ENCODE measurements around the gene TMEM218. TPM values are rescaled to one million over a fixed set of nuclear protein-coding genes. Genes with fewer than 3 reads are reported as not detected.

Gene TMEM218
- total and polyA plus RNA-seq, 2 of the 8 experiments (the other 6 are each of a cell fraction or from before 2014, with no cell fraction given), result 17.0 to 33.5 TPM

- DNase-seq (ENCODE audit: low read depth in 1 of 2, low spot score in 2 of 2) (no peak), FAIRE-seq (no peak)
- POLR2A ChIA-PET (ENCODE audit: partially characterized antibody), result no interaction called here
- Histone ChIP-seq H4K8ac (ENCODE audit: extremely low read depth, insufficient read depth, low read length) (no peak overlapping the region), H3K9ac (replicated peaks in 1 of 4; ENCODE audit: extremely low read depth in 1 of 4, low read depth in 3 of 4, low read length in 3 of 4) (no peak overlapping the region), H3K79me2 (ENCODE audit: control insufficient read depth in 1 of 2, insufficient read depth in 2 of 2, low read length in 2 of 2) (no peaks in the 10 kb centered on the region), H3K4me2 (ENCODE audit: insufficient read depth in 1 of 2, low read depth in 2 of 2, low read length in 2 of 2) (no peak overlapping the region), H4K91ac (replicated peaks; ENCODE audit: insufficient read length, low read length) (no peak overlapping the region), H3K14ac (ENCODE audit: insufficient read length) (no peak overlapping the region), H2BK5ac (ENCODE audit: low read depth, low read length) (no peak overlapping the region), H3K23me2 (ENCODE audit: low read depth, low read length) (peaks cover 11% of the 10 kb centered on the region), H3K56ac (replicated peaks; ENCODE audit: insufficient read length, low read depth, low read length) (no peak overlapping the region), H3K4me1 (replicated peaks in 1 of 4; ENCODE audit: control insufficient read depth in 3 of 4, insufficient read depth in 4 of 4, low read length in 3 of 4) (peaks cover 0 to 2% (median 0%) of the 10 kb centered on the region in 4 experiments; a peak in 2 of 7 replicates), H4K20me1 (replicated peaks in 1 of 2; ENCODE audit: control insufficient read depth in 1 of 2, insufficient read depth in 2 of 2, low read length in 2 of 2) (no peaks in the 10 kb centered on the region), H3K27ac (ENCODE audit: low read depth, low read length) (no peak overlapping the region), H3K36me3 (ENCODE audit: control insufficient read depth in 2 of 4, insufficient read depth in 4 of 4, low read length in 3 of 4) (no peaks in the 10 kb centered on the region), H3K4me3 (ENCODE audit: extremely low read depth in 1 of 4, insufficient read depth in 2 of 4, low read depth in 3 of 4, low read length in 4 of 4) (no peak overlapping the region), H2AK5ac (ENCODE audit: low read depth, low read length) (no peak overlapping the region), H2AFZ (ENCODE audit: low read length) (no peak overlapping the region), H3K79me1 (ENCODE audit: low read depth, low read length) (no peaks in the 10 kb centered on the region), H3K4ac (replicated peaks; ENCODE audit: insufficient read length, low read depth, low read length) (no peak overlapping the region), H4K5ac (ENCODE audit: insufficient read length, low read depth, low read length) (no peak overlapping the region), H3K9me3 (ENCODE audit: insufficient read depth in 2 of 2, low read depth in 1 of 2, low read length in 1 of 2) (no peaks in the 10 kb centered on the region), H2BK12ac (ENCODE audit: low read depth, low read length) (no peak overlapping the region), H2BK15ac (ENCODE audit: low read length) (no peak overlapping the region), H3K18ac (ENCODE audit: extremely low read depth, low read length) (no peak overlapping the region), H2BK120ac (replicated peaks; ENCODE audit: low read depth, low read length) (no peak overlapping the region), H3K23ac (ENCODE audit: insufficient read length) (no peak overlapping the region), H3K27me3 (replicated peaks in 1 of 4; ENCODE audit: control insufficient read depth in 3 of 4, extremely low read depth in 1 of 4, insufficient read depth in 3 of 4, low read length in 3 of 4) (peaks cover 1 to 29% (median 24%) of the 10 kb centered on the region in 4 experiments), H2BK20ac (ENCODE audit: low read length) (no peak overlapping the region)
- TF ChIP-seq CREB1 (IDR thresholded peaks at IDR 0.05) (no peak), KDM4A (IDR thresholded peaks at IDR 0.05; ENCODE audit: low read depth, low read length, severe bottlenecking) (no peak), KDM5A (IDR thresholded peaks at IDR 0.05; ENCODE audit: low read length) (no peak), RXRA (IDR thresholded peaks at IDR 0.05; ENCODE audit: insufficient read depth, low read depth, low read length) (no peak), RFX5 (IDR thresholded peaks at IDR 0.05; ENCODE audit: borderline replicate concordance, low read depth, low read length) (no peak), YY1 (IDR thresholded peaks at IDR 0.05; ENCODE audit: low read depth, low read length) (no peak), NRF1 (IDR thresholded peaks at IDR 0.05; ENCODE audit: low read depth, low read length) (no peak)
- CTCF ChIA-PET (ENCODE audit: partially characterized antibody), result interaction anchor here (0.6 to 1.4 kb wide), 9 partner anchors 8 to 367 kb away, joined by 3 to 4 read pairs (median 3); no protein-coding TSS in a partner anchor
- 82% methylated on average over 4 of the region's 4 CpGs; no CpG with 5 or more reads in 1 of the 2 experiments for WGBS, 2 experiments (ENCODE audit: extremely low coverage in 1 of 2, insufficient coverage in 1 of 2, insufficient read length in 1 of 2, insufficient replicate concordance in 2 of 2, low coverage in 1 of 2, low lambda C conversion rate in 2 of 2, missing lambda C conversion rate in 1 of 2)
These were observed 50.1 kb downstream of the TMEM218 start for GRCh38 chr11:125061281-125061680.
